Stimulated activated CD4-positive, alpha-beta T cell treated with anti-CD3 and anti-CD28 coated beads, Interleukin-1b, Interleukin-23, amount 100 ng/mL, for 1 hour (primary cell): ENCODE measurements around the gene CC2D2B.

Source experiments
- DNase-seq, 2 donors: peaks; one replicate each; pipeline ENCODE4 v3.0.0-alpha.2; 2020; ENCODE audit warnings: low read depth in 2 of 2

The CC2D2B gene

GRCh38 chr10:96073722-96074121 is 165.9 kb downstream of the CC2D2B start:
- DNase-seq: no peak

GRCh38 chr10:96074776-96075175 is 167.0 kb downstream of the CC2D2B start:
- DNase-seq: no peak

- no peak for DNase-seq
Observed at GRCh38 chr10:96075977-96076376, 168.2 kb downstream of the CC2D2B start.

GRCh38 chr10:96077156-96077555 is 169.4 kb downstream of the CC2D2B start:
- no peak for DNase-seq

GRCh38 chr10:96082153-96082552 is 174.4 kb downstream of the CC2D2B start:
- DNase-seq: no peak
